ENCODE measurements around the gene TMEM30A. TPM values are rescaled to one million over a fixed set of nuclear protein-coding genes. Genes with fewer than 3 reads are reported as not detected.

The TMEM30A gene
- total RNA-seq, 3 donors from 2014 or later, result 87.0 to 127 (median 91.7) TPM

GRCh38 chr6:75268988-75269354, 15.6 kb downstream of the TMEM30A start:
- H3K9me3 ChIP-seq, result no peaks in the 10 kb centered on the region
- no peak for ATAC-seq
- no peak for DNase-seq
- H3K4me3 ChIP-seq, result no peak overlapping the region
- no peaks in the 10 kb centered on the region for H3K36me3 ChIP-seq (ENCODE audit: low read depth)
- TF ChIP-seq CTCF (IDR thresholded peaks at IDR 0.05), result no peak
- intact Hi-C loops (cut with DNase I, micrococcal nuclease), result loop anchor here in 1 of 2 donors (10.0 kb wide), 1 partner anchor 256 kb away; no protein-coding TSS in a partner anchor
- H3K4me1 ChIP-seq (ENCODE audit: low read depth), result peaks cover 17% of the 10 kb centered on the region

- H3K4me3 ChIP-seq, result no peak overlapping the region
- H3K9me3 ChIP-seq, result no peaks in the 10 kb centered on the region
- H3K4me1 ChIP-seq (ENCODE audit: low read depth), result peaks cover 17% of the 10 kb centered on the region
- H3K36me3 ChIP-seq (ENCODE audit: low read depth), result no peaks in the 10 kb centered on the region
- DNase-seq, result no peak
- no peak for TF ChIP-seq CTCF (IDR thresholded peaks at IDR 0.05)
- intact Hi-C loops (cut with DNase I, micrococcal nuclease), result loop anchor here in 1 of 2 donors (10.0 kb wide), 1 partner anchor 256 kb away; no protein-coding TSS in a partner anchor
- ATAC-seq, result peak; percentile 75
Measured at GRCh38 chr6:75268121-75268987, 16.2 kb downstream of the TMEM30A start.

GRCh38 chr6:75267461-75267860, 17.1 kb downstream of the TMEM30A start:
- DNase-seq (no peak), ATAC-seq (peak; percentile 63)
- intact Hi-C loops (cut with DNase I, micrococcal nuclease), result loop anchor here in 1 of 2 donors (10.0 kb wide), 1 partner anchor 257 kb away; no protein-coding TSS in a partner anchor

GRCh38 chr6:75266716-75267291, 17.8 kb downstream of the TMEM30A start:
- no peaks in the 10 kb centered on the region for H3K36me3 ChIP-seq (ENCODE audit: low read depth)
- ATAC-seq, result peak; percentile 69
- peaks cover 17% of the 10 kb centered on the region for H3K4me1 ChIP-seq (ENCODE audit: low read depth)
- TF ChIP-seq CTCF (IDR thresholded peaks at IDR 0.05), result peak; percentile 51
- no peak for DNase-seq
- H3K4me3 ChIP-seq, result no peak overlapping the region
- intact Hi-C loops (cut with DNase I, micrococcal nuclease), result loop anchor here in 1 of 2 donors (10.0 kb wide), 1 partner anchor 258 kb away; no protein-coding TSS in a partner anchor
- H3K9me3 ChIP-seq, result no peaks in the 10 kb centered on the region

More at GRCh38 chr6:75267461-75267860, 17.1 kb downstream of the TMEM30A start:
- no peak for TF ChIP-seq CTCF (IDR thresholded peaks at IDR 0.05)
- Histone ChIP-seq H3K4me3 (no peak overlapping the region), H3K36me3 (ENCODE audit: low read depth) (no peaks in the 10 kb centered on the region), H3K4me1 (ENCODE audit: low read depth) (peaks cover 17% of the 10 kb centered on the region), H3K9me3 (no peaks in the 10 kb centered on the region)

- Histone ChIP-seq H3K4me1 (ENCODE audit: low read depth) (peaks cover 16% of the 10 kb centered on the region), H3K36me3 (ENCODE audit: low read depth) (no peaks in the 10 kb centered on the region), H3K4me3 (no peak overlapping the region), H3K9me3 (no peaks in the 10 kb centered on the region)
- TF ChIP-seq CTCF (IDR thresholded peaks at IDR 0.05), result no peak
- intact Hi-C loops (cut with DNase I, micrococcal nuclease), result loop anchor here in 1 of 2 donors (10.0 kb wide), 1 partner anchor 261 kb away; no protein-coding TSS in a partner anchor
- ATAC-seq, result no peak
- DNase-seq, result no peak
Measured at GRCh38 chr6:75263401-75263750, 21.2 kb downstream of the TMEM30A start.

Measured in mucosa of descending colon (tissue), 3 donors.